ENCODE measurements around the gene YJEFN3. TPM values are rescaled to one million over a fixed set of nuclear protein-coding genes. Genes with fewer than 3 reads are reported as not detected.

YJEFN3 gene
- total RNA-seq, 2 experiments from 2014 or later, result 11.7 to 11.9 TPM

Other genes with a start within 250 kb of the YJEFN3 start
- gene SUGP1, start 208.4 kb upstream of the YJEFN3 start, total RNA-seq, result 10 to 100 TPM; 66.8 to 70.6 TPM
- 100 to 1,000 TPM; 103 to 105 TPM for gene MAU2, start 208.1 kb upstream of the YJEFN3 start, total RNA-seq
- gene GATAD2A, start 123.2 kb upstream of the YJEFN3 start, total RNA-seq, result 100 to 1,000 TPM; 152 to 153 TPM
- gene TSSK6, start 13.4 kb upstream of the YJEFN3 start, total RNA-seq, result 1 to 10 TPM; 5.8 to 6.5 TPM
- gene NDUFA13, start 12.7 kb upstream of the YJEFN3 start, total RNA-seq, result 100 to 1,000 TPM; 306 to 336 TPM
- under 1 TPM; 0.11 to 0.14 TPM for gene CILP2, start 9.4 kb downstream of the YJEFN3 start, total RNA-seq
- 10 to 100 TPM; 41.3 to 46.1 TPM for gene PBX4, start 89.8 kb downstream of the YJEFN3 start, total RNA-seq
- 10 to 100 TPM; 73.6 to 73.8 TPM for gene LPAR2, start 99.3 kb downstream of the YJEFN3 start, total RNA-seq
- gene GMIP, start 114.7 kb downstream of the YJEFN3 start, total RNA-seq, result 100 to 1,000 TPM; 128 to 135 TPM
- 100 to 1,000 TPM; 108 to 115 TPM for gene ATP13A1, start 134.8 kb downstream of the YJEFN3 start, total RNA-seq
- gene ZNF101, start 139.9 kb downstream of the YJEFN3 start, total RNA-seq, result 100 to 1,000 TPM; 123 to 126 TPM
- gene ZNF14, start 204.2 kb downstream of the YJEFN3 start, total RNA-seq, result 10 to 100 TPM; 13.7 to 16.9 TPM